ENCODE measurements around the gene KIF19.
"Not testable (repeated sequence)": the region's sequence is repeated elsewhere in the genome, so short reads cannot be mapped to it uniquely, and the experiment has no call there.

The KIF19 gene

GRCh38 chr17:74404789-74405188, 78.8 kb downstream of the KIF19 start:
- H3K4me3 ChIP-seq (ENCODE audit: low read depth, low read length) = no peak overlapping the region
- TF ChIP-seq CTCF (IDR thresholded peaks at IDR 0.05; ENCODE audit: borderline replicate concordance, insufficient read depth, low read depth, low read length) = no peak

GRCh38 chr17:74405311-74405710, 79.3 kb downstream of the KIF19 start:
- H3K4me3 ChIP-seq (ENCODE audit: low read depth, low read length) = not testable (repeated sequence)

All from GM12875 (cell line).